ENCODE measurements around the gene UMODL1. TPM values are rescaled to one million over a fixed set of nuclear protein-coding genes. Genes with fewer than 3 reads are reported as not detected.

UMODL1 gene
- total and polyA plus RNA-seq, 8 donors: 0.10 to 0.69 (median 0.48) TPM; not detected in 1

DNA sequence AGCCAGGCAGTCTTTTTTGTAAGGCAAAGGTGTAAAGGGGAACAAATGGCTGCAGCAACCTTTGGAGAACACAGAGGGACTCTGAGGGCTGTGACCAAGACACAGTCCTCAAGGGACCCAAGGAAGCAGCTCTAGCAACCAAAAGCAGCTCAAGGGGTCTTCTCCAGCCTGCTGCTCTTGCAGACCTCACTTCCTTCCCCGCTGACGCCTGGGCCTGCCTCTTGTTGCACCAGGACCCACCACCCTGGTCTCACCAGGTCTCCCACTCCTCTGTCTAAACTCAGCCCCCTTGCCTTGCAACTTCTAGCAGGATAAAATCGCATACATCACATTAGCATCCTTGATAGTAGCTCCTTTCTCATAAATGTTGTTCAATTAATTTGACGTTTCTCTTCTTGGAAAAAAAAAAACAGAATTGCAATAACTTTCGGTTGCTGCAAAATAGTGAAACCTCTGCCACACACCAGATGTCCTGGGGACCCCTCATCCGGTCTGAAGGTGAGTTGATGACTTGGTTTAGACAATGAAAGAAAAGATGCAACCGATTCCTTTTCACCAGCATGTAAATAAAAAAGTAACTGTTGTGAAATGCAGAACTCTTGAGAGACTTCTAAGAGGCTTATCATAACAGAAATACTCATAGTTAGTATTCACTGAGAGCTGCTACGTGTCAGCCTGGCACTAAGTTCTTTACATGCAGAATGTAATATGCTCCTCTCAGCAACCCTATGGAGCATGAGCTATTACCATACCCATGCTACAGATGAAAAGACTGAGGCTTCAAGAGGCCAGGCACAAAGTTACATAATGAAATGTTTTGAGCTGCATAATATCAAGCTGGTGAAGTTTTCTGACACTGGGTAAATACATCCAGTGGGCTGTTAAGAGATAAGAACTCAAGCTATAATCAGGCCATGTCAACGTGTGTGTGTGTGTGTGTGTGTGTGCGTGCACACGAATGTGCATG, 58.5 kb downstream of the UMODL1 start:
- Histone ChIP-seq H3K4me3 (no peak overlapping the region), H3K9me3 (no peaks in the 10 kb centered on the region), H3K27me3 (peaks cover 0 to 26% of the 10 kb centered on the region in 2 donors), H3K36me3 (no peaks in the 10 kb centered on the region), H3K27ac (no peak overlapping the region), H3K4me1 (peaks cover 0 to 20% of the 10 kb centered on the region in 2 donors)
- ATAC-seq (no peak), DNase-seq (peak in 1 of 4 donors; percentile 20)
- intact Hi-C loops (cut with DNase I): no loop called here
- TF ChIP-seq, protein P1, sequence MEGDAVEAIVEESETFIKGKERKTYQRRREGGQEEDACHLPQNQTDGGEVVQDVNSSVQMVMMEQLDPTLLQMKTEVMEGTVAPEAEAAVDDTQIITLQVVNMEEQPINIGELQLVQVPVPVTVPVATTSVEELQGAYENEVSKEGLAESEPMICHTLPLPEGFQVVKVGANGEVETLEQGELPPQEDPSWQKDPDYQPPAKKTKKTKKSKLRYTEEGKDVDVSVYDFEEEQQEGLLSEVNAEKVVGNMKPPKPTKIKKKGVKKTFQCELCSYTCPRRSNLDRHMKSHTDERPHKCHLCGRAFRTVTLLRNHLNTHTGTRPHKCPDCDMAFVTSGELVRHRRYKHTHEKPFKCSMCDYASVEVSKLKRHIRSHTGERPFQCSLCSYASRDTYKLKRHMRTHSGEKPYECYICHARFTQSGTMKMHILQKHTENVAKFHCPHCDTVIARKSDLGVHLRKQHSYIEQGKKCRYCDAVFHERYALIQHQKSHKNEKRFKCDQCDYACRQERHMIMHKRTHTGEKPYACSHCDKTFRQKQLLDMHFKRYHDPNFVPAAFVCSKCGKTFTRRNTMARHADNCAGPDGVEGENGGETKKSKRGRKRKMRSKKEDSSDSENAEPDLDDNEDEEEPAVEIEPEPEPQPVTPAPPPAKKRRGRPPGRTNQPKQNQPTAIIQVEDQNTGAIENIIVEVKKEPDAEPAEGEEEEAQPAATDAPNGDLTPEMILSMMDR (IDR thresholded peaks at IDR 0.05): no peak

DNA sequence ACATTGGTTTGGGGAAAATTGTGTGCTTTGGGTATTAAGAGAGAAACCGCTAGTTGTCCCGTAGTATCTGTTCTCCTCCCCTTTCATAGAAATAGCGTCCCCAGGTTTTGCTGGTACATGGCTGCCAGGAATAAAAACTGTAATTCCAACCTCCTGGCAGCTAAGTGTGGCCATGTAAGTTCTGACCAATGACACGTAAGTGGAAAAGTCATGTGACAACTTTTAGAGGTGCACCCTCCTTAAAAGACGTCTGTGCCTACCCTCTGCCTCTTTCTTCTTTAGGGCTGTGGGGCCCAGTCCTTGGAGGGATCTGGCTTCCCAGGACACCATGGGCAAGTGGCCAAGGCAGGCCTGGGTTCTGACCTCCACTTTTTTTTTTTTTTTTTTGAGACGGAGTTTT, 59.3 kb downstream of the UMODL1 start:
- Histone ChIP-seq H3K36me3 (no peaks in the 10 kb centered on the region), H3K9me3 (no peaks in the 10 kb centered on the region), H3K4me3 (no peak overlapping the region), H3K27ac (no peak overlapping the region), H3K4me1 (peaks cover 0 to 14% of the 10 kb centered on the region in 2 donors), H3K27me3 (peaks cover 0 to 17% of the 10 kb centered on the region in 2 donors)
- DNase-seq: no peak
- intact Hi-C loops (cut with DNase I): no loop called here
- ATAC-seq: no peak
- TF ChIP-seq, protein P1 (IDR thresholded peaks at IDR 0.05): no peak

DNA sequence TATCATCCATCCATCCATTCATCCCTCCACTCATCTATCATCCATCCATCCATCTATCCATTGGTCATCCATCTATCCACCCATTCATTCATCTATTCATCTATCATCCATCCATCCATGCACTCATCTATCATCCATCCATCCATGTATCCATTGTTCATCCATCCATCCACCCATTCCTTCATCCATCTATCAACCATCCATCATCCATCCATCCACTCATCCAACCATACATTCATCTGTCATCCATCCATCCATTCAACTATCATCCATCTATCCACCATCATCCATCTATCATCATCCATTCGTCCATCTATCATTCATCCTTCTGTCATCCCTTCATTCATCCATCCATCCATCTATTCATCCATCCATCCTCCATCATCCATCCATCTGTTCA, 61.1 kb downstream of the UMODL1 start:
- intact Hi-C loops (cut with DNase I): no loop called here
- Histone ChIP-seq H3K27me3 (peaks cover 0 to 6% of the 10 kb centered on the region in 2 donors), H3K9me3 (no peaks in the 10 kb centered on the region), H3K4me1 (no peaks in the 10 kb centered on the region), H3K4me3 (no peak overlapping the region), H3K27ac (no peak overlapping the region), H3K36me3 (no peaks in the 10 kb centered on the region)
- no peak for DNase-seq
- ATAC-seq: no peak
- TF ChIP-seq, protein P1 (IDR thresholded peaks at IDR 0.05): no peak

DNA sequence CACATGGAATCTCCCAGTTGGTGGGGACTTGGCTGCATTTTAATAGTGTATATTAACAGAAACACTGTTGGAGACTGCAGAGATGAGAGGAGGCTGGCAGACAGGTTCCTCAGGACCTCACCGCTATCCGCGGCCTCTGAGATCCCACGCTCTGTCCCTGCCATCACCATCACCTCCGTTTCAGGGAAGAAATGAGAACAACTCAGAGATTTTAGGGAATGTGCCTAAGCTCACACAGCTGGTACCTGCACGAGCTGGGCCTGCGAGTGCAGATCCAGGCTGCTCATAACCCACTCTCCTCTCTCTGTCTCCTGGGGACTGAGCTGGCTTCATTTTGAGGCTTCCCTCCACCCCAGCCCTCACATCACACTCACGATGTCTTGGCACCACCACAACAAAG, 62.0 kb downstream of the UMODL1 start:
- TF ChIP-seq, protein P1 (IDR thresholded peaks at IDR 0.05): no peak
- no peaks in the 10 kb centered on the region for H3K9me3 ChIP-seq
- no peaks in the 10 kb centered on the region for H3K36me3 ChIP-seq
- ATAC-seq (no peak), DNase-seq (peak in 1 of 4 donors; percentile 21)
- no peak overlapping the region for H3K4me3 ChIP-seq
- intact Hi-C loops (cut with DNase I): no loop called here
- H3K27me3 ChIP-seq: peaks cover 0 to under 1% of the 10 kb centered on the region in 2 donors
- H3K27ac ChIP-seq: no peak overlapping the region
- no peaks in the 10 kb centered on the region for H3K4me1 ChIP-seq

DNA sequence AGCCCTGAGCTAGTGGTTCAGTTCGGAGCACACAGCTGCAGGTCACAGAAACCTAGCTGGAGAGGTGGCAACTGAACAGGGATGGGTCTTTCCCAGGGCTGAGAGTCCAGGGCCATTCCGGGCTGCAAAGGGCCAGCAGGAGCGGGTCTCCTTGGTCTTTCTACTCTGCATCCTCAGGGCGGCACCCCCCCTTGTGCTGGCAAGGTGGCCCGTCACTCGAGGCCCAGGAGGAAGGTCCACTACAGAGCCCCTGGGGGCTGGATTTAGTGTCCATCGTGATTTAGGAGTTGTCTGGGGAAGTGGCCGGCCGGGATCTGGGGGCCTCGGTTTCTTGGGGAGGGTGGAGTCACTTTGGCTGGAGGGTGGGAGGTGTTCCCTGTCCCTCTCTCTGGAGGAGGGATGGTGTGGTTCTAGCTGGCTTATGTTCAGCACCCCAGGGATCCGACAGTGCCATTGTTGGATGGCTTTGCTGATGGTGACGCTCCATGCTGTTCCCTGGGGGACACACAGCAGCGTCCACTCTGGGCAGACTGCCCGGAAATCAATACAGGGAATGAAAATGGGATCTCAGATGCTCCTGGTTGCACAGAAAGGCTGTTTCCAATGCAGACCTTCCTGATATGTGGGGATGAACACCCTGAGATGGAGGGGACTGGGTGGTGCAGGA, 64.4 kb downstream of the UMODL1 start:
- DNase-seq (peak in 1 of 4 donors; percentile 53), ATAC-seq (no peak)
- Histone ChIP-seq H3K4me1 (no peaks in the 10 kb centered on the region), H3K27me3 (no peaks in the 10 kb centered on the region), H3K36me3 (no peaks in the 10 kb centered on the region), H3K4me3 (no peak overlapping the region), H3K27ac (no peak overlapping the region), H3K9me3 (no peaks in the 10 kb centered on the region)
- intact Hi-C loops (cut with DNase I): no loop called here
- TF ChIP-seq, protein P1 (IDR thresholded peaks at IDR 0.05): no peak
